OCI-LY1 (cell line): ENCODE measurements around the gene ATG7.

ENCODE experiments used
- H2AFZ ChIP-seq: fragments of 200-600 bp; sonication (generic), shearing (Covaris generic); 2 replicates; pipeline ENCODE4 v1.6.0; 2014; ENCODE audit warnings: antibody characterized with exemption, mild to moderate bottlenecking, low read length
- H3F3A ChIP-seq: fragments of 200-600 bp; sonication (generic), shearing (Covaris generic); 2 replicates; pipeline ENCODE4 v1.6.0; 2014; ENCODE audit warnings: mild to moderate bottlenecking, antibody characterized with exemption, low read length, moderate library complexity; ENCODE audit not compliant: insufficient read depth
- H3K27ac ChIP-seq: fragments of 200-600 bp; sonication (generic); 2 replicates; pipeline ENCODE4 v1.5.1; 2014; ENCODE audit warnings: low read length, mixed run types, mild to moderate bottlenecking, low read depth; ENCODE audit not compliant: poor library complexity, severe bottlenecking
- H3K27me3 ChIP-seq: fragments of 200-600 bp; sonication (generic); 2 replicates; pipeline ENCODE4 v1.6.0; 2014; ENCODE audit warnings: antibody characterized with exemption, mild to moderate bottlenecking, low read length, moderate library complexity; ENCODE audit not compliant: insufficient read depth
- H3K36me3 ChIP-seq: fragments of 200-600 bp; sonication (generic); 2 replicates; pipeline ENCODE4 v1.6.1; 2014; ENCODE audit warnings: mild to moderate bottlenecking, antibody characterized with exemption, low read length, moderate library complexity, mixed read lengths; ENCODE audit not compliant: insufficient read depth
- H3K4me1 ChIP-seq: fragments of 200-600 bp; sonication (generic); 2 replicates; pipeline ENCODE4 v1.5.1; 2014; ENCODE audit warnings: mild to moderate bottlenecking, low read length, moderate library complexity; ENCODE audit not compliant: insufficient read depth, severe bottlenecking
- H3K4me2 ChIP-seq: fragments of 200-600 bp; sonication (generic), shearing (Covaris generic); 2 replicates; pipeline ENCODE4 v1.6.1; 2014; ENCODE audit warnings: low read length
- H3K4me3 ChIP-seq: fragments of 200-600 bp; sonication (generic); 2 replicates; pipeline ENCODE4 v1.5.1; 2014; ENCODE audit warnings: low read length, low read depth, mild to moderate bottlenecking, mixed read lengths; ENCODE audit not compliant: poor library complexity, severe bottlenecking
- H3K79me2 ChIP-seq: fragments of 200-600 bp; shearing (Covaris generic); 2 replicates; pipeline ENCODE4 v1.6.1; 2016; ENCODE audit warnings: mixed run types, low read length, mixed read lengths; ENCODE audit not compliant: insufficient read depth
- H3K9ac ChIP-seq: fragments of 200-600 bp; sonication (generic), shearing (Covaris generic); 2 replicates; pipeline ENCODE4 v1.6.1; 2014; ENCODE audit warnings: mild to moderate bottlenecking, low read length, mixed read lengths
- H3K9me2 ChIP-seq: fragments of 200-600 bp; sonication (generic), shearing (Covaris generic); 2 replicates; pipeline ENCODE4 v1.6.1; 2014; ENCODE audit warnings: low read depth, mild to moderate bottlenecking, low read length, mixed read lengths
- H3K9me3 ChIP-seq: fragments of 200-600 bp; shearing (Covaris generic); 2 replicates; pipeline ENCODE4 v1.6.1; 2014; ENCODE audit warnings: low read length, mixed read lengths
- H4K20me1 ChIP-seq: fragments of 200-600 bp; sonication (generic), shearing (Covaris generic); 2 replicates; pipeline ENCODE4 v1.6.0; 2016; ENCODE audit warnings: mild to moderate bottlenecking, low read length; ENCODE audit not compliant: insufficient read depth
- CTCF ChIP-seq: fragments of 200-600 bp; sonication (generic), shearing (Covaris generic); IDR thresholded peaks from 2 replicates; pipeline ENCODE4 v1.5.1; 2017; ENCODE audit warnings: mild to moderate bottlenecking, antibody characterized with exemption, low read length, moderate library complexity, mixed read lengths
- EZH2 ChIP-seq: fragments of 200-600 bp; sonication (generic), shearing (Covaris generic); IDR thresholded peaks from 2 replicates; pipeline ENCODE4 v1.8.0; 2017; ENCODE audit warnings: borderline replicate concordance, mixed run types, mild to moderate bottlenecking, antibody characterized with exemption, low read length, moderate library complexity, mixed read lengths

ATG7 gene

GRCh38 chr3:11271986-11272904 lies at the start of gene ATG7:
TSS of gene ATG7 (plus strand) at chr3:11272397. CDS start at chr3:11298696, 26,299 bp downstream.
- H3K27ac ChIP-seq, result peak within 1 kb of the TSS; percentile 5
- no peaks in the 10 kb centered on the region for H3K9me2 ChIP-seq
- peak within 1 kb of the TSS; percentile 73 for H3K4me2 ChIP-seq
- no peaks in the 10 kb centered on the region for H3K9me3 ChIP-seq
- H3F3A ChIP-seq, result no peaks in the 10 kb centered on the region
- no peaks in the 10 kb centered on the region for H4K20me1 ChIP-seq
- peak within 1 kb of the TSS; percentile 91 for H3K9ac ChIP-seq
- peak within 1 kb of the TSS; percentile 86 for H3K4me3 ChIP-seq
- H3K27me3 ChIP-seq, result no peaks in the 10 kb centered on the region
- H3K79me2 ChIP-seq, result peaks cover 21% of the 10 kb centered on the region
- peaks cover 15% of the 10 kb centered on the region; the same call in 1 of the 2 replicates for H3K36me3 ChIP-seq
- peaks cover 18% of the 10 kb centered on the region for H3K4me1 ChIP-seq
- no peak for TF ChIP-seq CTCF
- no peak for TF ChIP-seq EZH2
- peak within 1 kb of the TSS; percentile 67 for H2AFZ ChIP-seq

- Histone ChIP-seq H3K27ac (no peak overlapping the region), H3K36me3 (no peaks in the 10 kb centered on the region), H3K27me3 (no peaks in the 10 kb centered on the region), H3K4me3 (no peak overlapping the region), H3K4me2 (no peak overlapping the region), H3K79me2 (no peaks in the 10 kb centered on the region), H3K9ac (no peak overlapping the region), H3K9me2 (no peaks in the 10 kb centered on the region), H3K4me1 (no peaks in the 10 kb centered on the region), H3F3A (no peaks in the 10 kb centered on the region), H3K9me3 (no peaks in the 10 kb centered on the region), H4K20me1 (no peaks in the 10 kb centered on the region), H2AFZ (no peak overlapping the region)
- TF ChIP-seq EZH2, result no peak
- TF ChIP-seq CTCF, result no peak
Measured at GRCh38 chr3:11224010-11224409, 48.2 kb upstream of the ATG7 start.

- Histone ChIP-seq H3K79me2 (no peaks in the 10 kb centered on the region), H3K9ac (no peak overlapping the region)
Measured at GRCh38 chr3:11224870-11225229, 47.3 kb upstream of the ATG7 start.

More at GRCh38 chr3:11224870-11225229, 47.3 kb upstream of the ATG7 start:
- no peaks in the 10 kb centered on the region for H4K20me1 ChIP-seq
- H3K9me2 ChIP-seq, result no peaks in the 10 kb centered on the region
- peak overlapping the region; percentile 34; the same call in 1 of the 2 replicates for H3K4me2 ChIP-seq
- H3F3A ChIP-seq, result no peaks in the 10 kb centered on the region
- no peaks in the 10 kb centered on the region for H3K4me1 ChIP-seq
- H3K4me3 ChIP-seq, result peak overlapping the region; percentile 52
- H3K27ac ChIP-seq, result no peak overlapping the region
- TF ChIP-seq CTCF (no peak), EZH2 (no peak)
- no peak overlapping the region for H2AFZ ChIP-seq
- H3K36me3 ChIP-seq, result no peaks in the 10 kb centered on the region
- no peaks in the 10 kb centered on the region for H3K27me3 ChIP-seq
- no peaks in the 10 kb centered on the region for H3K9me3 ChIP-seq
